H9 (cell line): ENCODE data around the gene SEMA3C. TPM values are rescaled to one million over a fixed set of nuclear protein-coding genes. Genes with fewer than 3 reads are reported as not detected.

Experiments used
- DNase-seq: peaks from one replicate; pipeline ENCODE4 v3.0.0-alpha.2; 2017
- H2AFZ ChIP-seq: one replicate; pipeline ENCODE4 v1.6.1; 2013; ENCODE audit warnings: mild to moderate bottlenecking, low read length, control low read depth, moderate library complexity
- H2AK5ac ChIP-seq: 2 replicates; pipeline ENCODE4 v1.6.1; 2013; ENCODE audit warnings: low read length, control low read depth, mixed read lengths; ENCODE audit not compliant: insufficient read length
- H2BK120ac ChIP-seq: one replicate; pipeline ENCODE4 v1.6.1; 2013; ENCODE audit warnings: low read depth, mild to moderate bottlenecking, low read length, control low read depth, inconsistent platforms; ENCODE audit not compliant: poor library complexity, severe bottlenecking
- H2BK12ac ChIP-seq: 2 replicates; pipeline ENCODE4 v1.6.1; 2013; ENCODE audit warnings: low read length, control low read depth, mixed read lengths, low read depth; ENCODE audit not compliant: insufficient read length
- H2BK15ac ChIP-seq: 2 replicates; pipeline ENCODE4 v1.6.1; 2013; ENCODE audit warnings: low read depth, low read length, control low read depth
- H2BK20ac ChIP-seq: one replicate; pipeline ENCODE4 v1.6.1; 2013; ENCODE audit warnings: low read depth, mild to moderate bottlenecking, low read length, control low read depth, inconsistent platforms; ENCODE audit not compliant: poor library complexity, severe bottlenecking
- H2BK5ac ChIP-seq: 2 replicates; pipeline ENCODE4 v1.6.1; 2013; ENCODE audit warnings: low read length, control low read depth, mixed read lengths; ENCODE audit not compliant: insufficient read length
- H3K14ac ChIP-seq: 2 replicates; pipeline ENCODE4 v1.6.1; 2013; ENCODE audit warnings: low read length, control low read depth; ENCODE audit not compliant: insufficient read depth
- H3K18ac ChIP-seq: 2 replicates; pipeline ENCODE4 v1.6.1; 2013; ENCODE audit warnings: low read depth, mild to moderate bottlenecking, mixed read lengths, low read length, control low read depth; ENCODE audit not compliant: insufficient read length
- H3K23ac ChIP-seq: 2 replicates; pipeline ENCODE4 v1.6.1; 2013; ENCODE audit warnings: low read length, control low read depth, mixed read lengths, low read depth; ENCODE audit not compliant: insufficient read length
- H3K23me2 ChIP-seq: 2 replicates; pipeline ENCODE4 v1.6.1; 2013; ENCODE audit warnings: low read depth, mild to moderate bottlenecking, mixed read lengths, low read length, control low read depth; ENCODE audit not compliant: insufficient read length, poor library complexity, severe bottlenecking
- H3K27ac ChIP-seq: 2 replicates; pipeline ENCODE4 v1.5.1; 2013; ENCODE audit warnings: low read length, control low read depth, mixed read lengths, low read depth; ENCODE audit not compliant: insufficient read length
- H3K27me3 ChIP-seq: 2 replicates; pipeline ENCODE4 v1.6.1; 2013; ENCODE audit warnings: low read length, control low read depth, inconsistent platforms; ENCODE audit not compliant: insufficient read depth
- H3K4ac ChIP-seq: 2 replicates; pipeline ENCODE4 v1.6.1; 2013; ENCODE audit warnings: low read depth, mild to moderate bottlenecking, control low read depth, inconsistent platforms, low read length, moderate library complexity
- H3K4me1 ChIP-seq: 2 replicates; pipeline ENCODE4 v1.6.1; 2013; ENCODE audit warnings: low read length, control low read depth, inconsistent platforms; ENCODE audit not compliant: insufficient read depth
- H3K4me2 ChIP-seq: 2 replicates; pipeline ENCODE4 v1.6.1; 2013; ENCODE audit warnings: low read length, control low read depth, mixed read lengths; ENCODE audit not compliant: insufficient read length, insufficient read depth
- H3K56ac ChIP-seq: 2 replicates; pipeline ENCODE4 v1.6.1; 2013; ENCODE audit warnings: low read depth, mild to moderate bottlenecking, mixed read lengths, low read length, control low read depth; ENCODE audit not compliant: insufficient read length
- H3K79me1 ChIP-seq: 2 replicates; pipeline ENCODE4 v1.6.1; 2013; ENCODE audit warnings: low read depth, mild to moderate bottlenecking, moderate library complexity, low read length, control low read depth, inconsistent platforms; ENCODE audit not compliant: insufficient read depth, poor library complexity, severe bottlenecking
- H3K79me2 ChIP-seq: 2 replicates; pipeline ENCODE4 v1.6.1; 2013; ENCODE audit warnings: low read length, control low read depth, inconsistent platforms; ENCODE audit not compliant: insufficient read depth
- H3K9ac ChIP-seq: 2 replicates; pipeline ENCODE4 v1.6.1; 2013; ENCODE audit warnings: low read length, control low read depth, mixed read lengths; ENCODE audit not compliant: insufficient read length; ENCODE audit errors: extremely low read depth
- H3K9me3 ChIP-seq: one replicate; pipeline ENCODE4 v1.6.1; 2013; ENCODE audit warnings: low read depth, low read length, inconsistent platforms; ENCODE audit not compliant: control insufficient read depth
- H3T11ph ChIP-seq: one replicate; pipeline ENCODE4 v1.6.1; 2013; ENCODE audit warnings: mild to moderate bottlenecking, low read length, control low read depth, inconsistent platforms
- H4K20me1 ChIP-seq: one replicate; pipeline ENCODE4 v1.6.1; 2013; ENCODE audit not compliant: control insufficient read depth, insufficient read length, insufficient read depth
- H4K5ac ChIP-seq: 2 replicates; pipeline ENCODE4 v1.6.1; 2013; ENCODE audit warnings: low read depth, mild to moderate bottlenecking, mixed read lengths, low read length, control low read depth; ENCODE audit not compliant: insufficient read length
- H4K8ac ChIP-seq: replicated peaks from 2 replicates; pipeline ENCODE4 v1.6.1; 2013; ENCODE audit warnings: low read length, control low read depth, mixed read lengths, low read depth; ENCODE audit not compliant: insufficient read length
- H4K91ac ChIP-seq: 2 replicates; pipeline ENCODE4 v1.6.1; 2013; ENCODE audit warnings: low read depth, mild to moderate bottlenecking, moderate library complexity, mixed read lengths, low read length, control low read depth; ENCODE audit not compliant: insufficient read length
- H3K27ac Mint-ChIP-seq, 3 experiments: 2 replicates in 2 of 3; 3 replicates in 1 of 3; pipeline ENCODE4 v1.8.0; 2020 to 2021; ENCODE audit warnings: mixed read lengths in 3 of 3, mild to moderate bottlenecking in 1 of 3, moderate library complexity in 1 of 3
- H3K27me3 Mint-ChIP-seq: 2 replicates; pipeline ENCODE4 v1.8.0; 2021; ENCODE audit warnings: low read depth, mild to moderate bottlenecking, moderate library complexity, mixed read lengths
- H3K36me3 Mint-ChIP-seq, 3 experiments: 2 replicates in 2 of 3; 3 replicates in 1 of 3; pipeline ENCODE4 v1.8.0; 2020 to 2021; ENCODE audit warnings: low read depth in 3 of 3, mixed read lengths in 3 of 3; ENCODE audit not compliant: insufficient read depth in 1 of 3
- H3K4me1 Mint-ChIP-seq, 2 experiments: 2 replicates each; pipeline ENCODE4 v1.8.0; 2020; ENCODE audit warnings: mixed read lengths in 2 of 2
- H3K4me3 Mint-ChIP-seq, 2 experiments: 2 replicates in 1 of 2; 3 replicates in 1 of 2; pipeline ENCODE4 v1.8.0; 2020 to 2021; ENCODE audit warnings: mild to moderate bottlenecking in 2 of 2, mixed read lengths in 2 of 2, moderate library complexity in 1 of 2
- H3K9me3 Mint-ChIP-seq, 2 experiments: 2 replicates in 1 of 2; 3 replicates in 1 of 2; pipeline ENCODE4 v1.8.0; 2020; ENCODE audit warnings: mild to moderate bottlenecking in 2 of 2, mixed read lengths in 2 of 2, moderate library complexity in 1 of 2
- CTCF ChIP-seq: fragments of 200-600 bp; sonication (generic); conservative IDR thresholded peaks from 3 replicates; pipeline ENCODE4 v1.8.0; 2021; ENCODE audit warnings: antibody characterized with exemption, mild to moderate bottlenecking
- WGBS: extraction: QIAGEN DNeasy Blood & Tissue Kit; methylation state at CpG from one replicate; pipeline ENCODE4 v1.1.7; 2013; ENCODE audit warnings: missing lambda C conversion rate, low lambda C conversion rate, mixed read lengths; ENCODE audit not compliant: insufficient read length; ENCODE audit errors: extremely low coverage; 5-methylcytosine and 5-hydroxymethylcytosine counted together
- total RNA-seq: library from RNA; stranded (reverse); gene quantifications from 2 replicates; pipeline ENCODE4 v1.2.1, GENCODE V29; 2021

Gene SEMA3C
- total RNA-seq, 1 experiment from 2014 or later, result 1.6 TPM

GRCh38 chr7:80957226-80957777 is 38.5 kb upstream of the SEMA3C start:
- Histone ChIP-seq H3K23ac (no peak overlapping the region), H2AFZ (no peak overlapping the region), H2BK12ac (no peak overlapping the region), H2BK15ac (no peak overlapping the region), H4K5ac (no peak overlapping the region), H3T11ph (no peak overlapping the region), H2BK120ac (no peak overlapping the region), H2AK5ac (no peak overlapping the region), H3K9me3 (no peaks in the 10 kb centered on the region), H3K27me3 (no peaks in the 10 kb centered on the region), H4K8ac (no peak overlapping the region), H3K79me2 (no peaks in the 10 kb centered on the region), H3K56ac (no peak overlapping the region), H3K27ac (no peak overlapping the region), H2BK5ac (no peak overlapping the region), H3K4ac (no peak overlapping the region), H2BK20ac (no peak overlapping the region), H3K4me2 (no peak overlapping the region), H3K79me1 (no peaks in the 10 kb centered on the region), H3K4me1 (no peaks in the 10 kb centered on the region), H3K18ac (no peak overlapping the region), H4K91ac (no peak overlapping the region), H4K20me1 (no peaks in the 10 kb centered on the region), H3K9ac (no peak overlapping the region), H3K23me2 (no peaks in the 10 kb centered on the region), H3K14ac (no peak overlapping the region)
- DNase-seq, result no peak
- no peaks in the 10 kb centered on the region; a peak in 1 of 7 replicates for H3K36me3 Mint-ChIP-seq
- H3K27me3 Mint-ChIP-seq, result no peaks in the 10 kb centered on the region
- no peak overlapping the region for H3K27ac Mint-ChIP-seq
- no peaks in the 10 kb centered on the region for H3K4me1 Mint-ChIP-seq
- no peaks in the 10 kb centered on the region; a peak in 1 of 5 replicates for H3K9me3 Mint-ChIP-seq
- WGBS, result no CpG with 5 or more reads among the region's 3 CpGs
- TF ChIP-seq CTCF, result no peak
- no peak overlapping the region for H3K4me3 Mint-ChIP-seq
